Skeletal muscle tissue (tissue), 4 donors: ENCODE data around the gene PRODH2. TPM values are rescaled to one million over a fixed set of nuclear protein-coding genes. Genes with fewer than 3 reads are reported as not detected.

ENCODE experiments used
- H3K27ac ChIP-seq: one replicate; pipeline ENCODE4 v1.7.0; 2013; ENCODE audit warnings: mild to moderate bottlenecking, low read depth, low read length, inconsistent platforms
- H3K27me3 ChIP-seq, 3 donors: one replicate each; pipeline ENCODE4 v1.7.0; 2013; ENCODE audit warnings: low read length in 3 of 3; ENCODE audit not compliant: control insufficient read depth in 3 of 3, insufficient read depth in 3 of 3
- H3K36me3 ChIP-seq, 3 donors: one replicate each; pipeline ENCODE4 v1.7.0; 2013; ENCODE audit warnings: low read length in 3 of 3; ENCODE audit not compliant: control insufficient read depth in 3 of 3, insufficient read depth in 3 of 3
- H3K4me1 ChIP-seq, 3 donors: one replicate each; pipeline ENCODE4 v1.7.0; 2013; ENCODE audit warnings: low read length in 3 of 3, mild to moderate bottlenecking in 3 of 3; ENCODE audit not compliant: control insufficient read depth in 3 of 3, insufficient read depth in 3 of 3
- H3K4me3 ChIP-seq, 3 donors: one replicate each; pipeline ENCODE4 v1.7.0; 2013; ENCODE audit warnings: low read length in 3 of 3
- H3K9ac ChIP-seq, 3 donors: one replicate each; pipeline ENCODE4 v1.7.0; 2013; ENCODE audit warnings: low read length in 3 of 3, mild to moderate bottlenecking in 3 of 3, moderate library complexity in 2 of 3, low read depth in 1 of 3
- H3K9me3 ChIP-seq, 3 donors: one replicate each; pipeline ENCODE4 v1.7.0; 2013; ENCODE audit warnings: low read length in 3 of 3; ENCODE audit not compliant: control insufficient read depth in 3 of 3
- total RNA-seq: library from RNA; depleted of rRNA; stranded (reverse); fragments of >200 nt; gene quantifications from one replicate; pipeline ENCODE4 v1.2.3, GENCODE V29; 2014
- donor health status: Osteomylitis.

The PRODH2 gene
- total RNA-seq, 1 donor from 2014 or later: not detected

DNA sequence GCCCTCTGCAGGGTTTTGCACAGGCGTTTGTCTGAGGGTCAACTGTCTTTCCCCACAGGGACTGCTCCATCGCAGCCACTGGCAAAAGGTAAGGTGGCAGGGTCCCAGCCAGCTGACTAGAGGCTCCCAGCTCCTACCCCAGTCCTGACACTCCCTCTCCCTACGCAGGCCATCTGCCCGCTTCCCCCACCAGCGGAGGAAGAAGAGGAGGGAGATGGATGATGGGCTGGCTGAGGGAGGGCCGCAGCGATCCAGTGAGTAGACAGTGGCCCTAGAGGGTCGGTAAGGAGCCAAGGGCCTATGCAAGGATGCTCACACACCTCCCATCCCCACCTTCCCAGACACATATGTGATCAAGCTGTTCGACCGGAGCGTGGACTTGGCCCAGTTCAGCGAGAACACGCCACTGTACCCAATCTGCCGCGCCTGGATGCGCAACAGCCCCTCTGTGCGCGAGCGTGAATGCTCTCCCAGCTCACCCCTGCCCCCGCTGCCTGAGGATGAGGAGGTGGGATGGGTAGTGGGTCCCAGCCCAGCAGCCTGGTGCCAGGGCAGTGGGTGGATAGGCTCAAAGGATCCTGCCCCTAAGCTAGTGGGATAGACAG is 59.8 kb downstream of the PRODH2 start:
- Histone ChIP-seq H3K27ac (peak overlapping the region; percentile 25), H3K36me3 (peaks cover 16 to 22% (median 19%) of the 10 kb centered on the region in 3 donors), H3K9ac (peak overlapping the region in 1 of 3 donors; percentile 81), H3K9me3 (no peaks in the 10 kb centered on the region), H3K4me3 (no peak overlapping the region), H3K4me1 (peaks cover 37 to 52% (median 43%) of the 10 kb centered on the region in 3 donors), H3K27me3 (no peaks in the 10 kb centered on the region)

DNA sequence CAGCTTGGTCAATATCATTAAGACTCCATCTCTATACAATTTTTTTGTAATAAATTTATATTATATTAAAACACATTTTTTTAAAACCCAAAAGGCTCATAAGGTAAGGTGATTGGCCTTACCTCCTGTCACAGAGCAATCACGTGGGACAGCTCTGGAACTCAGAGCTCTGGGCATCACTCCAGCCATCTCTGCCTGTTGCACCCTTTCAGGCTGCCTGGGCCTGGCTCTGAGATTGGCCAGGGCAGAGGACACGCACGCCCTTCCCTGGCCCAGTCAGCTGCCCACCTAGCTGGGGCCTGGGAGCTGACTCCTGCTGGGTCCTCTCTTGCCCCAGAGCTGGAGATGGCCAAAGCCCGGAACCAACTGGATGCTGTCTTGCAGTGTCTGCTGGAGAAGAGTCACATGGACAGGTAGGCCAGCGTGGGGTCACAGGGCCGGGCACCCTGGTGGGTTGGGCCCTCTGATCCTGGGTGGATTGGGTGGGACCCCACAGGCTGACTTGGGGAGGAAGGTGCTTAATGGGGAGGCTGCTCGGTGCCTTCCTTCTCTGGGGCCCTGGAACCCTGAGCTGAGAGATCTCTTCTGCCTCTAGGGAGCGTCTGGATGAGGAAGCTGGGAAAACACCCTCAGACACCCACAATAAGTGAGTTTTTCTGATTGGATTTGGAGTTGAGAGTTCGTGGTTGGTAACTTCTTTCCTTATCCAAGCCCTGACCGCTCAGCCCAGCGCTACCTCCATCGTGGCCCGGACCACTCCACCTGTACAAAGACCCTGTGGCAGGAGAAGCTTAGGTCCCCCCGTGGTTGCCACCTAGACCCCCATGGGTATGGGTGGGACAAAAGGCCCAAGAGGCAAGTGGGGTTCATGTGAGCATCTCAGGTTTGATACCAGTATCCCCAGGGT is 60.6 kb downstream of the PRODH2 start:
- Histone ChIP-seq H3K9me3 (no peaks in the 10 kb centered on the region), H3K4me1 (peaks cover 34 to 51% (median 42%) of the 10 kb centered on the region in 3 donors), H3K4me3 (no peak overlapping the region), H3K27ac (peak overlapping the region; percentile 26), H3K36me3 (peaks cover 16 to 22% (median 19%) of the 10 kb centered on the region in 3 donors), H3K27me3 (no peaks in the 10 kb centered on the region), H3K9ac (peak overlapping the region in 1 of 3 donors; percentile 81)

DNA sequence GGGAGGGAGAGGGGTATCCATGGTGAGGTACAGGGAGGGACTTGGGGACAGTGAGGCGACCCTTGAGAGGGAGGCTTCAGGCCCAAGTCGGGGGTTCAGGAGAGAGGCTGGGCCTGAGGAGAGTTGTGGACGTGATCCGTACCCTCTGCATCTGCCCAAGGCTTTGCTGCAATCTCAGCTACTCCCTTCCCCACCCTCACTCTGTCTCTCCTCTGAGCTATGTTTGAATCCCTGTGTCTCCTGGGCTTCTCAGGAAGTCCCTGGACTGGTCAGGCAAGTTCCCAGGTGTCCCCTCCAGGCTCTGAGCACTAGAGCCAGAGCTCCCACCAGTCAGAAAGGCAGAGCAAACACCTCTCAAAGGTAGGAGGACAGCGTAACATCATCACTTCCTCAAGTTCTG is 62.5 kb downstream of the PRODH2 start:
- no peaks in the 10 kb centered on the region for H3K27me3 ChIP-seq
- H3K4me1 ChIP-seq: peaks cover 35 to 47% (median 44%) of the 10 kb centered on the region in 3 donors
- H3K4me3 ChIP-seq: no peak overlapping the region
- peak overlapping the region in 1 of 3 donors; percentile 40 for H3K9ac ChIP-seq
- no peaks in the 10 kb centered on the region for H3K9me3 ChIP-seq
- peaks cover 13 to 22% (median 19%) of the 10 kb centered on the region in 3 donors for H3K36me3 ChIP-seq
- no peak overlapping the region for H3K27ac ChIP-seq

Other genes starting within 250 kb of the PRODH2 start
- not detected for gene ATP4A, start 249.2 kb downstream of the PRODH2 start, total RNA-seq
- not detected for gene PMIS2, start 226.7 kb downstream of the PRODH2 start, total RNA-seq
- gene HAUS5, start 200.1 kb downstream of the PRODH2 start, total RNA-seq: 5.7 TPM
- 20.9 TPM for gene RBM42, start 183.8 kb downstream of the PRODH2 start, total RNA-seq
- 2.1 TPM for gene ETV2, start 171.1 kb downstream of the PRODH2 start, total RNA-seq
- 368 TPM for gene COX6B1, start 164.5 kb downstream of the PRODH2 start, total RNA-seq
- gene UPK1A, start 146.3 kb downstream of the PRODH2 start, total RNA-seq: not detected
- gene ZBTB32, start 108.3 kb downstream of the PRODH2 start, total RNA-seq: not detected
- 5.7 TPM for gene KMT2B, start 94.8 kb downstream of the PRODH2 start, total RNA-seq
- 3.1 TPM for gene IGFLR1, start 70.4 kb downstream of the PRODH2 start, total RNA-seq
- gene U2AF1L4, start 67.4 kb downstream of the PRODH2 start, total RNA-seq: 3.7 TPM
- 7.8 TPM for gene PSENEN, start 67.2 kb downstream of the PRODH2 start, total RNA-seq
- gene LIN37, start 64.3 kb downstream of the PRODH2 start, total RNA-seq: 3.1 TPM
- gene HSPB6, start 55.8 kb downstream of the PRODH2 start, total RNA-seq: 52.7 TPM
- 1.0 TPM for gene PROSER3, start 54.7 kb downstream of the PRODH2 start, total RNA-seq
- 1.0 TPM for gene ARHGAP33, start 37.3 kb downstream of the PRODH2 start, total RNA-seq
- gene NPHS1, start 39.7 kb upstream of the PRODH2 start, total RNA-seq: under 0.01 TPM
- not detected for gene KIRREL2, start 44.1 kb upstream of the PRODH2 start, total RNA-seq
- 2.1 TPM for gene APLP1, start 55.7 kb upstream of the PRODH2 start, total RNA-seq
- 3.7 TPM for gene NFKBID, start 87.7 kb upstream of the PRODH2 start, total RNA-seq
- 1.6 TPM for gene HCST, start 89.7 kb upstream of the PRODH2 start, total RNA-seq
- 9.9 TPM for gene TYROBP, start 95.5 kb upstream of the PRODH2 start, total RNA-seq
- gene LRFN3, start 123.5 kb upstream of the PRODH2 start, total RNA-seq: 0.52 TPM
- 8.4 TPM for gene SDHAF1, start 182.3 kb upstream of the PRODH2 start, total RNA-seq
- gene SYNE4, start 196.0 kb upstream of the PRODH2 start, total RNA-seq: not detected
- gene ALKBH6, start 201.4 kb upstream of the PRODH2 start, total RNA-seq: 4.7 TPM
- gene CLIP3, start 220.0 kb upstream of the PRODH2 start, total RNA-seq: 1.0 TPM
- 2.1 TPM for gene THAP8, start 241.4 kb upstream of the PRODH2 start, total RNA-seq
- 2.1 TPM for gene WDR62, start 242.1 kb upstream of the PRODH2 start, total RNA-seq